Skeletal muscle satellite cell (primary cell): ENCODE data around the gene IRAG1.

ENCODE experiments used
- H3K27me3 ChIP-seq: 2 replicates; pipeline ENCODE4 v1.7.0; 2013; ENCODE audit warnings: low read length; ENCODE audit not compliant: control insufficient read depth, insufficient read depth
- H3K36me3 ChIP-seq: 2 replicates; pipeline ENCODE4 v1.7.0; 2013; ENCODE audit warnings: mild to moderate bottlenecking, control low read depth, low read length; ENCODE audit not compliant: insufficient read depth
- H3K4me1 ChIP-seq: 2 replicates; pipeline ENCODE4 v1.7.0; 2013; ENCODE audit warnings: low read length; ENCODE audit not compliant: control insufficient read depth, insufficient read depth
- H3K4me2 ChIP-seq: 2 replicates; pipeline ENCODE4 v1.7.0; 2013; ENCODE audit warnings: mild to moderate bottlenecking, low read length
- H3K4me3 ChIP-seq: 2 replicates; pipeline ENCODE4 v1.7.0; 2013; ENCODE audit warnings: low read length
- H3K9ac ChIP-seq: 2 replicates; pipeline ENCODE4 v1.7.0; 2013; ENCODE audit warnings: mild to moderate bottlenecking, low read depth, low read length, moderate library complexity
- H3K9me3 ChIP-seq: replicated peaks from 2 replicates; pipeline ENCODE4 v1.7.0; 2013; ENCODE audit warnings: mild to moderate bottlenecking, control low read depth, low read length

IRAG1 gene

DNA sequence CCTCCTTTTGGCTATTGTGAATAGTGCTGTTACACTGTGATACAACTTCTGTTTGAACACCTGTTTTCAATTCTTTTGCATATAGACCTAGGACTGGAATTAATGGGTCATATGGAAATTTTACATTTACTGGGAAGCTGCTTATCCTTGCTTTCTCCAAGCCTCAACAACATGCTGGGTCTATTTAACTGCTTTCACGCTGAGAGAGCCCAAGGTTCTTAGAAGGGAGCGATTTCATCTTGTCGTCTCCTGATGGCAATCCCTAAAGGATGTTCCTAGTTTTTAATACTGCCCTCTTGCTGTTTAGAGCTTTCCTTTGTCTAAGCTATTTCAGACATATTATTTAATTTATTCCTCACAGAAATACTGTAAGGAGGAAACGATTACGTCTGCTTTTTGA lies 15.5 kb downstream of the IRAG1 start:
- H3K9me3 ChIP-seq: no peaks in the 10 kb centered on the region

DNA sequence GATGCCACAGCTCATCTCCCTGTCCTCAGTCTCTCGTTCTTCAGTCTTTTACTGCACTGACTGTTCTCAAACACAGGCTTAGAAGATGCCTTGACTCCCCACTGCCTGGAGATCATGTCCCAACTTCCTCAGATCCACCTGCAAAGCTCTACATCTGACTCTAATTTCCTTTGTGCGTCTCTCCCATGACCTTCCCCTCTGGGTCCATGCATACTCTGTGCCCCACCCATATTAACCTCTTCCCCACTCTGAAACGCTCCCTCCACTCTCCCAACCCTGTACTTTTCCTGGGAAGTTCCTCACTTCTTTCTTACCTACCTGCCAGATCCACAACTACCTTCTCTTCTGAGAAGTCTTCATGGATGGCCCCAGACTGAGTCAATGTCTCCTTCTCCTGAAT lies 16.6 kb downstream of the IRAG1 start:
- peaks cover 20% of the 10 kb centered on the region for H3K4me1 ChIP-seq

More for the DNA sequence above, 15.5 kb downstream of the IRAG1 start:
- Histone ChIP-seq H3K4me1 (peaks cover 20% of the 10 kb centered on the region), H3K36me3 (no peaks in the 10 kb centered on the region), H3K4me2 (no peak overlapping the region), H3K27me3 (peaks cover 30% of the 10 kb centered on the region), H3K4me3 (no peak overlapping the region), H3K9ac (no peak overlapping the region)

DNA sequence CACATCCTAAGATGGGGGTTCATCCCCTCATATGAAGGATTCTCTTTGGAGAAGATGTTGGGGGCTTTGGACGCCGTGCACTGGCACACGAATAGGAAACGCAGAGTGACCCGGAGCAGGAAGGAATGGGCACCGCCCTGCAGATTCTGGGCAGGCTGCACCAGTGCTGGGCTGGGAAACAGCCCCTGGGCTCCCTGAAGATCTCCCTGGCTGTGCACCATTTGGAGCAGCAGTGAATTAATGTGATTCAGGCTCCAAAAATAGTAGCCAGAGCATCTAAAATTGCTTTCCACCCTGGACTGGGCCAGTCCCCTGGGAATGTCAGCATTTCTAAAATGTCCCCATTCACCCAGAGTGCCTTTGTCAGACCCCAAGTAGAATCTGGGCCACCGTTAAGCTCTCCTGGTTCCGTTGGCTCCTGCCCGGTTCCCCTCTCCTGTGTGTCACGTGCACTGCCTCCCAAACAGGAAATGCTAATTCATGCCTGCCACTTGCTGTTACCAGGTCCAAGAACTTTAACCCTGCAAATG lies 18.6 kb downstream of the IRAG1 start:
- Histone ChIP-seq H3K4me3 (peak overlapping the region; percentile 17), H3K9ac (peak overlapping the region; percentile 21)

More for the DNA sequence above, 16.6 kb downstream of the IRAG1 start:
- Histone ChIP-seq H3K36me3 (no peaks in the 10 kb centered on the region), H3K27me3 (peaks cover 30% of the 10 kb centered on the region), H3K9me3 (no peaks in the 10 kb centered on the region), H3K9ac (no peak overlapping the region), H3K4me2 (no peak overlapping the region), H3K4me3 (no peak overlapping the region)

DNA sequence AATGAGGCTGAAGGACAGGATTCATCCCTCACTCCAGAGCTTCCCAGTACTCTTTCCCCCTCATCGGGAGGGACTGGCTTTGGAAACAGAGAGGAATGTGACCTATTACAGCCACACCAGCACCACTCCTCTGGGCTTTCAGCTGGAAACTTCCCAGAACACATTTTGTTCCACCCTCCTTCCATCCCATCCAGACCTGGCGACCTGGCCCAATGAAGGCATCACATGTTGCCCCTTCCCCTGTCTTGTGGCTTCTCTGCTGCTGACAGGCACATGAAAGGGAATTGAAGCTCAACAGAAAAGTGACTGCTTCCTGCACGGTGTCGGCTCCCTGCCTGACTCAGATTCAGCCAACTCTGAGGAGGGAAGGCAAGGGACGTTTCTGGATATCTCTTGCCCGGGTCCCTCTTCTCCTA lies 19.1 kb downstream of the IRAG1 start:
- peak overlapping the region; percentile 71 for H3K4me2 ChIP-seq
- no peaks in the 10 kb centered on the region for H3K9me3 ChIP-seq
- peak overlapping the region; percentile 21 for H3K9ac ChIP-seq
- H3K4me1 ChIP-seq: peaks cover 22% of the 10 kb centered on the region
- peaks cover 26% of the 10 kb centered on the region for H3K27me3 ChIP-seq
- H3K4me3 ChIP-seq: no peak overlapping the region
- H3K36me3 ChIP-seq: no peaks in the 10 kb centered on the region

More for the DNA sequence above, 18.6 kb downstream of the IRAG1 start:
- Histone ChIP-seq H3K36me3 (no peaks in the 10 kb centered on the region), H3K9me3 (no peaks in the 10 kb centered on the region), H3K4me2 (peak overlapping the region; percentile 71), H3K4me1 (peaks cover 20% of the 10 kb centered on the region), H3K27me3 (peaks cover 30% of the 10 kb centered on the region)

DNA sequence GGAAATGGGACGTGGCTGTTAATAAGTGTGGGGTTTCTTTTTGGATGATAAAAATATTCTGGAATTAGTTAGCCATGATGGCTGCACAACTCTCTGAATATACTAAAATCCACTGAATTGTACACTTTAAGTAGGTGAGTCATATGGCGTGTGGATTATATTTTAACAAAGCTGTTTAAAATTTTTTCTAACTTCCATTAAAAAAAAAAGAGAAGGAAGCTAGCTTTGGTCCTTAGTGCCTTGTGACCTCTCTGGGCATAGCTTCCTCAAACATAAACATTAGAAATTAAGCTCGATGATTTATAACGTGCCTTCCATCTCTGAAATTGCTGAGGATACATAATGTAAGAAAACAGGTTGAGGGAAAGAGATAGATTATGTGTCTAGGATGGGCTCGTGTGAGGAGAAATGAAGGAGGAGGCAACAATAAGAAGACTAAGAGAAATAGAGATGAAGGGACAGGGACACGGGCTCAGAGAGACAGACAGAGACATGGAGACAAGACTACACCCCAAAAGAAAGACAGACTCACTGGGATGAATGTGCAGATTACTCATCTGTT lies 20.0 kb downstream of the IRAG1 start:
- Histone ChIP-seq H3K9me3 (no peaks in the 10 kb centered on the region), H3K27me3 (peaks cover 17% of the 10 kb centered on the region), H3K4me2 (no peak overlapping the region), H3K4me1 (peaks cover 26% of the 10 kb centered on the region), H3K9ac (no peak overlapping the region), H3K4me3 (no peak overlapping the region), H3K36me3 (no peaks in the 10 kb centered on the region)

DNA sequence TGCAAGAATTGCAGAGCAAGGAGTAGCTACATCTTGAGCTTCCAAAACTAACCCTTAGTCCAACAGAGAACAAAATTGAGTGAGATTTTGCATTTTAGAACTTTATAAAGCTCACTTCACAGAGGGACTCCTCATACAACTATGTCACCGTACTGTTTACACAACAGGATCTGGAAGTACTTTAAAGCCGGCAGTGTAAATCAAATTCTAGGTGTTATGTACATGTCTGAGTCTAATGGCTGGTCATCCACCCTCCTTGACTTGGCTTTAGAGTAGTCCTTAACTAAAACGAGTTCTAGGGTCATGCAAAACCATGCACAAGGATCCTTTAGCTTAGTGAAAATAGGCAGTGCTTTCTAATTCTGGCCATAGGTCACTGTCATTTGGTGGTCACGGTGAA lies 23.5 kb downstream of the IRAG1 start:
- Histone ChIP-seq H3K4me1 (peaks cover 40% of the 10 kb centered on the region), H3K27me3 (no peaks in the 10 kb centered on the region), H3K4me3 (no peak overlapping the region), H3K4me2 (no peak overlapping the region), H3K36me3 (no peaks in the 10 kb centered on the region), H3K9me3 (no peaks in the 10 kb centered on the region), H3K9ac (no peak overlapping the region)

DNA sequence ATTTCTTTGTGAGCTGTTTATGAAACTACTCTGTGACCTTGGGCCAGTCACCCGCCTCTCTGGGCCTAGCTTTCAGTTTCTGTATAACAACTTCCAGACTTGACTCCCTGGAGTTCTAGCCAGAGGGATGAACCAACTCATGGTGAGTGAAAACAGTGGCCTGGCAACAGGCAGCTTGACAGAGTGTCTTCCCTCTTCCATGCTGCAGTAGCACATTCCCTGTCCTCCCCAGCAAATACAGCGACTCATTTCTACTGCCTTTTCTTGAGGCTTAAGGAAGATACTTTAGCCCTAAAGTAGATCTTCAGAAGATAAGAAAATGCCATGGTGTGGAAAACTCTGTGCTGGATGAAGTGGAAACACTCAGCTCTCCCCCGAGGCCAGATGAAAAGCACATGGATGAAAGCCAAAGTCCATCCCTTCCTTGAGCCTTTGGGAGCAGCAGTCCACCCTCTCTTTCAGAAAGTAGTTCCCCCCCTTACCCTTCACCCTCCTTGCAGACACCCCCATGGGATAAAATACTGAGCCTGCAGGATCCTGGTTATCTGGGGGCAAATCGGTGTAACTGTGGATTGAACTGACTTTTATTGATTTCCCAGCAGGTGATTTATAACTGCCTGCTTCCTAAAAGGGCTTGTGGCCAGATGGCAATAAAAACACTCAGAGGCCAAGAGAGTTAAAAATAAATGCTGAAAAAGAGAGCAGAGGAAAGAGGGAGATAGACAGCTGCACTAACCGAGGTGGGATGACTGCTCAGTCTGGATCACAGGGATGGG lies 24.1 kb downstream of the IRAG1 start:
- H3K27me3 ChIP-seq: no peaks in the 10 kb centered on the region
- H3K9ac ChIP-seq: no peak overlapping the region
- no peak overlapping the region for H3K4me3 ChIP-seq
- H3K4me2 ChIP-seq: peak overlapping the region; percentile 50
- H3K9me3 ChIP-seq: no peaks in the 10 kb centered on the region
- peaks cover 33% of the 10 kb centered on the region for H3K4me1 ChIP-seq
- no peaks in the 10 kb centered on the region for H3K36me3 ChIP-seq

DNA sequence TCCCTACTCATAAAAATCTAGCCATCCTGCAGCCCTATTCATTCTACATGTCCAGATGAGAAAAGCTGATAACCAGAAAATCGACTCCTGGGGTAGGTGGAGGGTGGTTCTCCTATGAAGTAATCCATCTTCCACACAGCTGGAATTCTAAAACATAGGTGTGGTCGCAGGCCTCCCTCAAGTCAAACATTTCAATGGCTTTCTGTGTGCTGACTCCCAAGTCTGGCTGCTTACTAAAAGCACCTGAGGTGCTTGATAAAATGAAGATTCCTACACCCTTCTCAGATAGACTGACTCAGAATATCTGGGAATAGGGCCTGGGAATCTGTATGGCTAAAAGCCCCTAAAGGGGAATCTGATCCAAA lies 26.1 kb downstream of the IRAG1 start:
- peak overlapping the region; percentile 70 for H3K9ac ChIP-seq
- no peak overlapping the region for H3K4me2 ChIP-seq
- no peaks in the 10 kb centered on the region for H3K36me3 ChIP-seq
- H3K4me1 ChIP-seq: peaks cover 24% of the 10 kb centered on the region
- no peak overlapping the region for H3K4me3 ChIP-seq
- no peaks in the 10 kb centered on the region for H3K27me3 ChIP-seq
- no peaks in the 10 kb centered on the region for H3K9me3 ChIP-seq

DNA sequence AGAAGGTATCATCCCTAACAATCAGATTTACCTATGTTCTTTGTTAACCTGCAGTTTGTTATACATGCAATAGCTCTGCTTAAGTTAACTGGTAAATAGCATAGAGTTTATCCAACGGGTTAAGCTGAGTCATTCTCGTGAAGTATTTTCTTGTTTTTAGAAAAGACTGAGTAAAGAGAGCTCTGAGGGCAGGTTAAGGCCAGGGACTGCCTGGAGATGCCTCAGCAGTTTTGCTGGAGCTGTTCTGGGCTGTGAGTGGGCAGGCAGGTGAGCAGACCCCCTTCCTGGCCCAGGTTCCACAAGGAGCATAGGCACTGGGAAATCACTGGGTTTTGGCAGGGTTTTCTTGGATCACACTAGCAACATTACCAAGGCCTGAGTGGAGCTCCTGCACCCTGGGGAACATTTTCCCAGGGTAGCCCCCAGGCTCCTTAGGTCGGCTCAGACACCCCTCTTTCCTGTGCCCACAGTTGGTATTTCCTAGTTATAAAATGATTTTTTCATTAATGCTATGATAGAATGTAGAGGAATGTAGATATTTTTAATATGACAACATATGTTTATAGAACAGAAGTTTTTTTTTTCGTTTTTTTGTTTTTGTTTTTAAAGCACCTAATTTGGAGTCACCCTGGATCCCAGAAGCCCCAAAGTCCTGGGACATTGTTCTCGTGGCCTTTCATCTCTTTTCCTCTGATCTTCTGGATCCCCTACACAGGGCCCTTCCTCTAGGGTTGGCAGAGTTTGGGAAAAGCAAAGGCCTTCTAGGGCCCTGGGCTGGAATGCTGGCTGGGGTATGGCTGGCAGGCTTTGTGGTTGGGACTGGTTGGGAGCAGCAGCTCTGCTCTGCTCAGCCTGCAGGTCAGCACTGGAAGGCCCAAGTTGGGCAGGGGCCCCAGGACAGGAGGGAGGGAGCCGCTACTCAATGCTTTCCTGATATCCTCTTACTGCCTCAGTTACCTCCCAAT lies 26.7 kb downstream of the IRAG1 start:
- Histone ChIP-seq H3K4me1 (peaks cover 24% of the 10 kb centered on the region), H3K9ac (peak overlapping the region; percentile 70), H3K4me3 (no peak overlapping the region), H3K9me3 (no peaks in the 10 kb centered on the region), H3K27me3 (no peaks in the 10 kb centered on the region), H3K36me3 (no peaks in the 10 kb centered on the region), H3K4me2 (peak overlapping the region; percentile 51)

DNA sequence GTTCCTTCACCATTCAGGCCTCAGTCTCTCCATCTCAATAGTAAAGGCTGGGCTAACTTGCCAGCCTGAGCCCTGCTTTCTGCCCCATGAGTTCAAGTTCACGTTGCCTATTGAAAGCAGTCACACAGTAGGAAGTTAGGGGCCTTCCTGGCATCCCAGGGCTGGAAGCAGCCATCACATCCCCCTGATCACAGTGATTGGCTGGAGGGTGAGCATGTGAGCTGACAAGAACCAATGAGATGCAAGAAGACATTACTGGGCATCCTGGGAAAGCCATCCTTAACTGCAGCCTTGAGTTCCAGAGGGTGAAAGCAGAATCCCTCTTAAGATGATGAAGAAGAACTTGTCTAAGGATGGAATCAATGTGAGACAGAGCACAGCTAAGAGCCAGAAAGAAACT lies 29.1 kb downstream of the IRAG1 start:
- Histone ChIP-seq H3K36me3 (no peaks in the 10 kb centered on the region), H3K9me3 (no peaks in the 10 kb centered on the region), H3K4me1 (peaks cover 35% of the 10 kb centered on the region), H3K4me3 (no peak overlapping the region), H3K4me2 (no peak overlapping the region), H3K27me3 (no peaks in the 10 kb centered on the region), H3K9ac (no peak overlapping the region)

DNA sequence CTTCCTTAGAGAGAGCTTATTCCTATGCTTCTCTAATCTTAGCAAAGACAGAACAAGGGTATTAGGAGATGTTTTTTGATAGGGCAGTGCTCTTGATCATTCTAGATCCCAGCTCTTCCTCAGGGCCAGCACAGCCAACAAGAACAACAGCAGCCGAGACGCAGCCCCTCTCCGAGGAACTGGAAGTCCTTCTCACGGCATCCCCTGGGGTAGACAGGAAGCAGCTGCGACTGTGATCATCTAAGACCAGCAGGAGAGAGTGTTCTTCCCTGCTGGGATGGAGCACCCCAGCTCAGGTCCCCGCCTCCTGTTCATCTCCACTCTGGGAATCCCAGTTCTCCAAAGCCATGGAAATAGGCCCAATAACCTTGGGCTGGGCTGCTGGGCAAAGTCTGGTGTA lies 29.6 kb downstream of the IRAG1 start:
- H3K9ac ChIP-seq: no peak overlapping the region
- no peaks in the 10 kb centered on the region for H3K9me3 ChIP-seq
- H3K4me2 ChIP-seq: no peak overlapping the region
- no peak overlapping the region for H3K4me3 ChIP-seq
- H3K36me3 ChIP-seq: no peaks in the 10 kb centered on the region
- no peaks in the 10 kb centered on the region for H3K27me3 ChIP-seq
- peaks cover 35% of the 10 kb centered on the region for H3K4me1 ChIP-seq
